A549 (cell line): Measurements from ENCODE around the gene TMEFF2. TPM values are rescaled to one million over a fixed set of nuclear protein-coding genes. Genes with fewer than 3 reads are reported as not detected.

ENCODE experiments used
- ATAC-seq, 2 experiments: fragments of 200-7000 bp in 1 of 2; fragments of >200 bp in 1 of 2; cut with Nextera tagmentation in 1 of 2; cut with Tn5 transposase in 1 of 2; 3 replicates each; pipeline versions ENCODE4 v1.8.0 to v1.9.1; 2018 to 2020; ENCODE audit warnings: mild to moderate bottlenecking in 1 of 2, moderate library complexity in 1 of 2
- CTCF ChIA-PET: fragments of 300-600 bp; sonication (Branson Sonifier 250); formaldehyde crosslinking; extraction: SDS; loops from one replicate; lab custom pipeline; 2021; ENCODE audit warnings: antibody characterized with exemption, inconsistent platforms; lab: Yijun Ruan, JAX
- POLR2A ChIA-PET: fragments of 350-600 bp; formaldehyde crosslinking; extraction: SDS; loops from one replicate; lab custom pipeline; 2021; ENCODE audit warnings: antibody characterized with exemption, inconsistent platforms; lab: Yijun Ruan, JAX
- DNase-seq, 2 experiments: peaks; one replicate each; pipeline versions ENCODE4 v3.0.0 to v3.0.0-alpha.2; 2011 to 2016; ENCODE audit warnings: low read depth in 1 of 2, low spot score in 1 of 2
- FAIRE-seq: peaks from 2 replicates; lab custom pipeline; 2011; peaks lifted over from hg19 to GRCh38; lab: Jason Lieb, UNC
- H3K27ac ChIP-seq, 2 experiments: fragments of >200 bp; sonication (Bioruptor Twin); formaldehyde crosslinking; 3 replicates each; pipeline ENCODE4 v1.5.1; 2016 to 2017
- H3K4me1 ChIP-seq: fragments of >200 bp; sonication (Bioruptor Twin); formaldehyde crosslinking; 3 replicates; pipeline ENCODE4 v1.6.1; 2016
- H3K4me2 ChIP-seq: fragments of >200 bp; sonication (Bioruptor Twin); formaldehyde crosslinking; 3 replicates; pipeline ENCODE4 v1.6.1; 2016
- H3K4me3 ChIP-seq: fragments of >200 bp; sonication (Bioruptor Twin); formaldehyde crosslinking; 3 replicates; pipeline ENCODE4 v1.5.1; 2016
- H3K9me3 ChIP-seq: fragments of >200 bp; sonication (Bioruptor Twin); formaldehyde crosslinking; 3 replicates; pipeline ENCODE4 v1.6.1; 2016
- ATOH8 ChIP-seq: fragments of 250-450 bp; sonication (Bioruptor Pico); IDR thresholded peaks from 2 replicates; pipeline ENCODE4 v1.5.0; 2020; ENCODE audit warnings: low read depth, mild to moderate bottlenecking, moderate library complexity
- CBX2 ChIP-seq: fragments of 200-600 bp; sonication (generic); IDR thresholded peaks from 2 replicates; pipeline ENCODE4 v1.6.1; 2016; ENCODE audit warnings: low read depth, mild to moderate bottlenecking, borderline replicate concordance
- CHD2 ChIP-seq: fragments of 150-350 bp; IDR thresholded peaks from 2 replicates; pipeline ENCODE4 v1.6.1; 2014; ENCODE audit warnings: low read length; ENCODE audit not compliant: partially characterized antibody
- CHD4 ChIP-seq: fragments of 200-600 bp; sonication (generic); IDR thresholded peaks from 2 replicates; pipeline ENCODE4 v1.6.1; 2016; ENCODE audit warnings: antibody characterized with exemption, mild to moderate bottlenecking, borderline replicate concordance
- ESRRA ChIP-seq: fragments of 150-350 bp; IDR thresholded peaks from 2 replicates; pipeline ENCODE4 v1.6.1; 2014; ENCODE audit warnings: mild to moderate bottlenecking, low read length, borderline replicate concordance
- GATA3 ChIP-seq: IDR thresholded peaks from 2 replicates; pipeline ENCODE4 v1.6.1; 2012; ENCODE audit warnings: borderline replicate concordance
- HOXA7 ChIP-seq: fragments of 250-450 bp; sonication (Bioruptor Pico); IDR thresholded peaks from 2 replicates; pipeline ENCODE4 v1.5.0; 2020; ENCODE audit warnings: mild to moderate bottlenecking, moderate library complexity
- HOXB5 ChIP-seq: fragments of 250-450 bp; sonication (Bioruptor Pico); IDR thresholded peaks from 2 replicates; pipeline ENCODE4 v1.5.0; 2020; ENCODE audit warnings: mild to moderate bottlenecking, moderate library complexity
- KDM5A ChIP-seq: fragments of 200-600 bp; sonication (generic); IDR thresholded peaks from 2 replicates; pipeline ENCODE4 v1.6.1; 2016; ENCODE audit warnings: antibody characterized with exemption, mild to moderate bottlenecking
- MAFK ChIP-seq: fragments of 450-650 bp; IDR thresholded peaks from 2 replicates; pipeline ENCODE4 v1.6.1; 2014; ENCODE audit not compliant: partially characterized antibody
- MYC ChIP-seq: IDR thresholded peaks from 2 replicates; pipeline ENCODE4 v1.6.1; 2012; ENCODE audit warnings: mild to moderate bottlenecking, inconsistent platforms, low read length, improper control_type of control experiment, borderline replicate concordance
- NR3C1 ChIP-seq: fragments of >200 bp; sonication (Bioruptor Twin); formaldehyde crosslinking; IDR thresholded peaks from 3 replicates; pipeline ENCODE4 v1.6.1; 2017
- RNF2 ChIP-seq: fragments of 200-600 bp; sonication (generic); IDR thresholded peaks from 2 replicates; pipeline ENCODE4 v1.6.1; 2016; ENCODE audit warnings: low read depth, mild to moderate bottlenecking, antibody characterized with exemption, moderate library complexity, borderline replicate concordance
- SMC3 ChIP-seq: fragments of >200 bp; sonication (Bioruptor Twin); formaldehyde crosslinking; IDR thresholded peaks from 3 replicates; pipeline ENCODE4 v1.6.1; 2018; ENCODE audit warnings: inconsistent platforms
- SREBF2 ChIP-seq: fragments of 450-650 bp; IDR thresholded peaks from 2 replicates; pipeline ENCODE4 v1.6.1; 2014; ENCODE audit warnings: mild to moderate bottlenecking, moderate library complexity
- ZFP36 ChIP-seq: fragments of 450-650 bp; IDR thresholded peaks from 2 replicates; pipeline ENCODE4 v1.6.1; 2014; ENCODE audit warnings: borderline replicate concordance; ENCODE audit not compliant: partially characterized antibody
- WGBS: methylation state at CpG from one replicate; pipeline ENCODE4 v1.1.6; 2017; ENCODE audit errors: missing lambda C conversion rate; 5-methylcytosine and 5-hydroxymethylcytosine counted together
- polyA plus RNA-seq, 4 experiments: library from polyadenylated mRNA; depleted of rRNA in 3 of 4; stranded (reverse); fragments of >200 nt; fragmentation: RNase III in 1 of 4; extraction: RNeasy Plus Mini Kit Qiagen cat#74134 plus additional on column Dnase treatment in 1 of 4; gene quantifications; 2 replicates in 3 of 4; 3 replicates in 1 of 4; pipeline ENCODE4 v1.2.3, GENCODE V29; 2011 to 2017
- TF ChIP-seq, protein P1 (sequence below): IDR thresholded peaks from 2 replicates; pipeline ENCODE4 v1.6.1; 2012; ENCODE audit warnings: low read depth, borderline replicate concordance
- TF ChIP-seq, protein P2 (sequence below): fragments of >200 bp; sonication (Bioruptor Twin); formaldehyde crosslinking; IDR thresholded peaks from 3 replicates; pipeline ENCODE4 v1.6.1; 2016
- TF ChIP-seq, protein P3 (sequence below): fragments of >200 bp; sonication (Bioruptor Twin); formaldehyde crosslinking; IDR thresholded peaks from 2 replicates; pipeline ENCODE4 v1.6.1; 2016

Gene TMEFF2
- polyA plus RNA-seq, 2 of the 4 experiments (the other 2 are of a cell fraction): 0.30 to 0.46 TPM

- Histone ChIP-seq H3K4me1 (no peaks in the 10 kb centered on the region), H3K9me3 (no peaks in the 10 kb centered on the region), H3K27ac (no peak overlapping the region), H3K4me2 (no peak overlapping the region), H3K4me3 (no peak overlapping the region)
- ATAC-seq (no peak), DNase-seq (no peak), FAIRE-seq (no peak)
- ChIA-PET CTCF (no interaction called here), POLR2A (no interaction called here)
- TF ChIP-seq CHD2: no peak
- TF ChIP-seq CHD4: no peak
- no peak for TF ChIP-seq KDM5A
- TF ChIP-seq MAFK: no peak
- no peak for TF ChIP-seq ZFP36
- TF ChIP-seq, protein P1, sequence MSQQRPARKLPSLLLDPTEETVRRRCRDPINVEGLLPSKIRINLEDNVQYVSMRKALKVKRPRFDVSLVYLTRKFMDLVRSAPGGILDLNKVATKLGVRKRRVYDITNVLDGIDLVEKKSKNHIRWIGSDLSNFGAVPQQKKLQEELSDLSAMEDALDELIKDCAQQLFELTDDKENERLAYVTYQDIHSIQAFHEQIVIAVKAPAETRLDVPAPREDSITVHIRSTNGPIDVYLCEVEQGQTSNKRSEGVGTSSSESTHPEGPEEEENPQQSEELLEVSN: no peak
- TF ChIP-seq HOXB5 (CRISPR knock-in tag): no peak
- TF ChIP-seq ATOH8 (CRISPR knock-in tag): no peak
- TF ChIP-seq, protein P2, sequence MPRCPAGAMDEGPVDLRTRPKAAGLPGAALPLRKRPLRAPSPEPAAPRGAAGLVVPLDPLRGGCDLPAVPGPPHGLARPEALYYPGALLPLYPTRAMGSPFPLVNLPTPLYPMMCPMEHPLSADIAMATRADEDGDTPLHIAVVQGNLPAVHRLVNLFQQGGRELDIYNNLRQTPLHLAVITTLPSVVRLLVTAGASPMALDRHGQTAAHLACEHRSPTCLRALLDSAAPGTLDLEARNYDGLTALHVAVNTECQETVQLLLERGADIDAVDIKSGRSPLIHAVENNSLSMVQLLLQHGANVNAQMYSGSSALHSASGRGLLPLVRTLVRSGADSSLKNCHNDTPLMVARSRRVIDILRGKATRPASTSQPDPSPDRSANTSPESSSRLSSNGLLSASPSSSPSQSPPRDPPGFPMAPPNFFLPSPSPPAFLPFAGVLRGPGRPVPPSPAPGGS: no peak
- no peak for TF ChIP-seq NR3C1
- TF ChIP-seq SMC3: no peak
- no peak for TF ChIP-seq HOXA7
- TF ChIP-seq, protein P3, sequence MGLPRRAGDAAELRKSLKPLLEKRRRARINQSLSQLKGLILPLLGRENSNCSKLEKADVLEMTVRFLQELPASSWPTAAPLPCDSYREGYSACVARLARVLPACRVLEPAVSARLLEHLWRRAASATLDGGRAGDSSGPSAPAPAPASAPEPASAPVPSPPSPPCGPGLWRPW: no peak
- no peak for TF ChIP-seq ESRRA
- TF ChIP-seq GATA3: no peak
Observed at GRCh38 chr2:192228685-192229084, 34.0 kb upstream of the TMEFF2 start.

DNA sequence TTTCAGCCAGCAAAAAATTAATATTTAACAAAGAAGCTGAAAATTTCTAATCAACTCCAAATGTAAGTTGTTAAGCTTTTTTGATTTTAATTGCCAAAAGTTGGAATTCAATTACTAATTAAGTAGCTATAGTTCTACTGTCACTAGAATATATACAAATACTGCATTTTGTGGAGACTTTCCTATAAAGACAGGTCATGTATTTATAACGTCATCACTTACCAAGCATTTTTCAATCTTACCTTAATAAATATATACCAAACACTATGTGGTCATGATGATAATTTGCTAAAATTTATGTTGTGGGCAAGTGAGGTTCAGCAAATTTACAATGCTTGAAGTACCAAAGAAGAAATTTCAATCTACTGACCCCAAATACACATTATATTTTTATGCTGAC lies 24.2 kb upstream of the TMEFF2 start:
- CTCF ChIA-PET: interaction anchor here (1.0 kb wide), 1 partner anchor 460 kb away, joined by 4 read pairs; no protein-coding TSS in a partner anchor
- TF ChIP-seq CBX2: no peak
- no peak for TF ChIP-seq SREBF2
- TF ChIP-seq RNF2: no peak
- TF ChIP-seq MYC: no peak
- no peak for TF ChIP-seq MAFK
- no peak for TF ChIP-seq ESRRA
- no peak for TF ChIP-seq ATOH8 (CRISPR knock-in tag)
- TF ChIP-seq, protein P3: no peak
- TF ChIP-seq, protein P2: no peak

More for the DNA sequence above, 24.2 kb upstream of the TMEFF2 start:
- FAIRE-seq (no peak), DNase-seq (no peak), ATAC-seq (no peak)
- no peak overlapping the region for H3K4me3 ChIP-seq
- POLR2A ChIA-PET: no interaction called here
- H3K9me3 ChIP-seq: no peaks in the 10 kb centered on the region
- no peaks in the 10 kb centered on the region for H3K4me1 ChIP-seq
- H3K4me2 ChIP-seq: no peak overlapping the region
- WGBS: 85% methylated on average over 1 of the region's 1 CpG
- no peak overlapping the region for H3K27ac ChIP-seq
